GM19023 (cell line): ENCODE results near the gene BSG.
"Not testable (repeated sequence)": the region's sequence is repeated elsewhere in the genome, so short reads cannot be mapped to it uniquely, and the experiment has no call there.

Experiments used
- ATAC-seq: cut with Tn5 transposase; IDR thresholded peaks from one replicate; pipeline ENCODE4 v1.9.1; 2021; ENCODE audit warnings: mild to moderate bottlenecking, moderate library complexity; ENCODE audit not compliant: unreplicated experiment

BSG gene

DNA sequence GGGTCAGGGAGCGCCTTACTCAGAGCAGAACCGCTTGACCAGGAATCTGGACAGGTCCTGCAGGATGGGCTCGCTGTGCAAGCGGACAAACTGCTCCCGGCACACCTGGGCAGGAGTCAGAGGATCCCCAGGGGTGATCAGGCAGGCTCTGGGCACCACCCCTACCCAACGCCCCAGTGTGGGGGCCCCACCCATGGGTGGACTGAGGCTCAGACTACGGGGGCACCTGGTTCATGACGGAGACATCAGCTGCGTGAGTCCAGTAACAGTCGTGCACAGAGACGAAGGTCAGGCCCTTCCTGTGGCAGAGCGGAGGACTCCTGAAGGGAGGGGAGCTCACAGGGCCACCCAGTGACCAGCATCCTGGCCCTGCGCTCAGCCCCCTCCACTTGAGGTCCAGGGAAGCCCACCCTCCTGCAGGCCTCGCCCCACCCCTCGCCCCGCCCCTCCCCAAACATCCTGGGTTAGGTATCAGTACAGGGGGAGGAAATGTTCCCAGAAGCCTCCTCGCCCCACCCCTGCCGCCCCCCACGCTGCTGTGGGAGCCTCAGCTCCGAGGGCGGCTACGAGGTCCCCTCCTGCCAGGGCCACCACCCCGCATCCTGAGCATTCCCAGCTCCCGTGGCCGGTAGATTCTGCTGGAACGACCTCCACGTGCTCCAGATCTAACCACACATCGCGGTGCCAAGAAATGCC is 45.3 kb downstream of the BSG start:
- ATAC-seq: no peak

DNA sequence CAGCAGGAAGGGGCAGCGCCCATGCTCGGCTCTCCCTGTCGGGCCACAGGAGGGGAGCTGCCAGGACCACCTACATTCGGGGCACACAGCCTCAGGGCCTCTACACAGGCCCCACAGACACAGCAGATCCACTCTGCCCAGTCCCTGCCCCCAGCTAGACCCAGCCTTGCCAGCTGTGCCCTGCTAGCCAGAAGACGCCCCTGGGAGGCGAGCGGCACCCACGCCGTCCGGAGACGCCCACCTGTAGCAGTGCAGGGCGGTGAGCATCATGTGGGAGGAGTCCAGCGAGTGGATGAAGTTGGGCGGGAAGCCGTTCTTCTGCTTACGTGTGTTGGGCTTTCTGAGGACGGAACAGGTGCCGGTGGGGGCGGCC is 45.8 kb downstream of the BSG start:
- ATAC-seq: no peak

DNA sequence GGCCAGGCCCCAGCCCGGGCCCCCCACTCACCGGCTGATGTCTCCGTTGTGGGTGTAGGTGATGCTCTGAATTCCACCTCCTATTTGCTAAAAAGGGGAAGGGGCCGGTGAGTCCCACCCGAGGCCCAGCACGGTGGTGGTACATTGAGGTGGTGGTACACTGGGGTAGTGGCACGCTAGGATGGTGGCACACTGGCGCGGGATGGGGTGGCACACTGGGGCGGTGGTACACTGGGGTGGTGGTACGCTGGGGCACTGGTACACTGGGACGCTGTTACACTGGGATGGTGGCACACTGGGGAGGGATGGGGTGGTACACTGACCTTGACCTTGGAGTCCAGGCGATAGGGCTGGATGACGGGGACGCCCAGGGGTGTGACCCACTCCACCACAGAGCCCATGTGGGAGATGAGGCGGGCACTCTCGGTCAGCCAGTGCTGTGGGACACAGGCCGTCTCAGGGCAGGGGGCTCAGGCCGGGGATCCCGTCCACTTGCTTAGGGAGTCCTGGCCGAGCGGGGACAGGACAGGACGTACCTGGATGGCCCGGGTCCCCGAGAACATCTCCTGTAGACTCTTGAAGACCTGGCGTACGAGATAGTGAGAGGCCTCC is 46.4 kb downstream of the BSG start:
- no peak for ATAC-seq

DNA sequence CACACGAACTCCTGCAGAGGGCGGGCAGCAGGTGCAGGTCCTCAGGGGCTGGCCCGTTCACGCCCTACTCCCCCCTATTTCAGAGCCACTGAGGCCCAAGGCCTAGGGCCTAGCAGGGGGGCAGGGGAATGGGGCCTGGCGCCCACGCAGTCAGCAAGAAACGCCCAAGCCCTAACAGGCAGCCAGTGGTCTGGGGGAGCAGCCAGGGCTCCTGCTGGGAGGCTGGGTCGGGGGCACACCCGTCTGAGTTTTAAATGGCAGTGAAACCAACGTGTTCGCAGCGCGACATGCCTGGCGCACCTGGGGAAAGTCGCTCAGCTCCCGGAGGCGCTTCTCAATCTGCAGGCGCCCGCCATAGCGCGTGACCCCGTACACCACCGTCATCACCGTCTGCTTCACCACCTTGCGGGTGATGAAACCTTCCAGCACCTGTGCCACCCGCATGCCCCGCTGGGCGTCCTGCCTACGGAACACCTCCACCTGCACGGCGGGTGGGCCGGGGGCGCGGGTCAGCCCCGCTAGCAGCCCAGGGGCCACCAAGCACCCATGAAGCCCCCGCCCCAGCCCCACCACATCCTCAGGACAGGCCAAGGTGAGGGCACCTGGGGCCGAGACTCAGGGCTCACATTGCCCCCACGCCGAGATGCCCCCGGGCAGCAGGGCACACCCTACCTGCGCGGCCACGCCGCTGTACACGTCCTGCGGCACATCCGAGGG is 47.0 kb downstream of the BSG start:
- ATAC-seq: no peak

DNA sequence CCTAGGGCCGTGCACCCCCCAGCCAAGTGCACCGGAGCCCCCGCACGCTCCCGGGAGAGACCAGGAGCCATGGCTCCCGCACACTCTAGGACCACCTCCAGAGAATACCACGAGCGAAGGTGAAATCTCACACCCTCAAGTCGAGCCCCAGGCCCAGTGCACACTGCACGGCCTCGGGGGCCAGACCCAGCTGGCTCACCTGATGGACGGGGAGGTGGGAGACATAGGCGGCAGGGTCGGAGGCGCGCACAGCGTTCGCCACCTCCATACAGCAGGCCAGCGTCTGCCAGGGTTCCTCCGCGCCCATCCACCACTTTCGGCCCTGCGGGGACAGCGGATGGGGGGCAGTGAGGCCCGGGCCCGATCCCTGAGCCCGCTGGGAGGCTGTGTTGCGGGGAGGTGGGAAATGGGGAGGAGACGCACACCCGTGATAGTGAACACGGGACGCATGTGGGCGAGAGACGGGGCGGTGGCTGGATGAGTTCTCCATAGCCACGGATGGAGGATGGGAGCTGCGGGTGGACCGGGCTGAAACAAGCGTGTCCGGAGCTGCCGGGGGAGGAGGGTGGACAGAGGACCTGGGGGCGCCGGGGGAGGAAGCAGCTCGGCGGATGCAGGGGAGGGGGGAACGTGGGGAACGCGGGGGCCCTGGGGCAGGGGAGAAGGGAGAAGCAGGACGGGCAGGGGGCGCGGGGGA is 47.9 kb downstream of the BSG start:
- no peak for ATAC-seq

DNA sequence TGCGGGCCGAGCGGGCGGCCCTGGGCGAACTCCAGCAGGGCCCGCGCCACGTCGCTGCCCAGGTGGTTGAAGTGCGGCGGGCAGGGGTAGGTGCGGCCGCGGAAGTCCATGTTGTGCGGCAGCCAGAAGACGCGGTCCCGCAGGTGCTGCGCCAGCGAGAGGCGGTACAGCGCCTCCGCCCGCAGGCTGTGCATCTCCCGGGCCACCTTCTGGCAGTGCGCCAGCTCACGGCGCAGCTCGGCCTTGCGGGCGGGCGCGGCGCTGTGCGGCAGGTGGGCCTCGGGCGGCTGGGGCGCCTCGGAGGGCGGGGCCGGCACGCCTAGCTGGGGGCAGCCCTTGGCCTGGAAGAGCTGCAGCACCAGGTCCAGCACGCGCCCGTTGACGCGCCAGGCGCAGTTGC is 48.8 kb downstream of the BSG start:
- ATAC-seq: not testable (repeated sequence)

DNA sequence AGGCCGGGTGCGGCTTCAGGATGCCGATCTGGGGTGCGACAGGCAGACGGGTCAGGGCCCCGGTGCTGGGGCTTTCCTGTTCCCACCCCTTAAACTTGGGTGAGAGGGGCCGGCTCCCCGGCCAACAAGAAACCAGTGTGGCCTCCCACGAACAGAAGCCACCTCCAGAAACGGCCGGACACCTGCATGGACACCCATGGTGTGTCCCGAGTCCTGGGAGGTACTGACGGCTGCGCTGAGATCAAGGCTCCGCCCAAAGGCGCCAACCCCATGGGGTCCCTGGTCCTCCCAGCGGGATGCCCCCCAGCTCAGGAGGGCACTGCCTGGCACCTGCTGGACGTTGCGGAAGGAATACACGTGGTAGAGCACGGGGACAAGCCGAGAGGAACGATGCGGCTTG is 49.4 kb downstream of the BSG start:
- no peak for ATAC-seq

DNA sequence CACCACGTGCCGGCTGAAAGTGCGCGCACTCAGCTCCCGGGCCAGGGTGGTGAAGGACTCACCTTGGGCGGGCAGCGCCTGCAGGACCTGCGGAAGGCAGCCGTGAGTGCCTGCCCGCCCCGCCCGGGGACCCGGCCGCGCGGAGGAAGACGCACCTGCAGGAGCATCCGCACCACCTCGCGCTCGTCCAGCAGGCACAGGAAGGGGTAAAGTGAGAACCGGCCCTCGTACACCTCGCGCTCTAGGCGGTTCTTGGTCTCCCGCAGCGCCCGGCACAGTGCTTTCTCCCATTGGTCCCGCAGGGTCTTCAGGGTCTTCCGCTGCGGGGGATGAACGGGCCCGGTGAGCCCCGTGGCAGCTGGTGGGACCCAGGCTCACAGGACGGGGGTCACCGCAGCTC is 50.3 kb downstream of the BSG start:
- no peak for ATAC-seq

DNA sequence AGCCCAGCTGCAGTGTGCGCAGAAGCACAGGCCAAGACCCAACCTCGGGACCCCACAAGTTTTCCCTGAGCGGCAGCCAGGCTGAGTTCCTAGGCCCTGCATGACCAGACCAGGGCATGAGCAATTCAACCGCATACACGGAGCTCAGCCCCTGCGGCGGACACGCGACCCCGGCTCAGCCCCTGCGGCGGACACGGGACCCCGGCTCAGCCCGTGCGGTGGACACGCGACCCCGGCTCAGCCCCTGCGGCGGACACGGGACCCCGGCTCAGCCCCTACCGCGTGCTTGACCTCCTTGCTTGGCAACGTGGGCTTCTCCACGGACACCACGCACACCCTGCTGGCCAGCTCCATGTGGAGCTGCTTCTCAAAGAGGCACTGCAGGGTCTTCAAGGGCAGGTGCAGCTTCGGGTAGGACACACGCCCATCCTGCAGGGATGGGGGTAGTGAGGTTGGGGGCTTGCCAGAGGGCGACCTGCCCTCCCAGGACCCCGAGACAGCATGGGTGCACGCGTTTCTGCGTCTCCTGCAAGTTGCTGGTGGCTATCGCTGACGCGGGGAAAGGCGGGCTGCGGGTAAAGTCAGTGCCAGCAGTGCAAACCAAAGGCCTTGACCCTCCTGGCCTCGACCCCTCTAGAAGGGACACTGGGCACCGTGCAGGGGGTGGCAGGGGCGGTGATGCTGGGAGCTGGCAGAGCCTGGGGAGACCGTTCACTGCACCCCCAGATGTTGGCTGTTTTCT is 51.0 kb downstream of the BSG start:
- no peak for ATAC-seq

DNA sequence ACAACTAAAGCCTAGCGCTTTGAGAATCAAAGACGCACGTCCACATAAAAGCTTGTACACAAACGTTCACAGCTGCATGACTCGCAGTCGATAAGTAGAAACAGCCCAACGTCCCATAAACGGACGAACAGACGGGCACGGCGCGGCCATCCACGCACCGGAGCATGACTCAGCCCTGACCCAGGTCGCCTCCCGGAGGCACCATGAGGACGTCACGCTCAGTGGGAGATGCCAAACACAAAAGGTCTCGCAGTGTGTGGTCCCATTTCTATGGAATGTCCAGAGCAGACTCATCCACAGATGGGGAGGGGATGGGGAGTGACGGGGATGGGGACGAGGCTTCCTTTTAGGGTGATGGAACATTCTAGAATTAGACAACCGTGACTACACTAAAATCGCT is 51.6 kb downstream of the BSG start:
- no peak for ATAC-seq

DNA sequence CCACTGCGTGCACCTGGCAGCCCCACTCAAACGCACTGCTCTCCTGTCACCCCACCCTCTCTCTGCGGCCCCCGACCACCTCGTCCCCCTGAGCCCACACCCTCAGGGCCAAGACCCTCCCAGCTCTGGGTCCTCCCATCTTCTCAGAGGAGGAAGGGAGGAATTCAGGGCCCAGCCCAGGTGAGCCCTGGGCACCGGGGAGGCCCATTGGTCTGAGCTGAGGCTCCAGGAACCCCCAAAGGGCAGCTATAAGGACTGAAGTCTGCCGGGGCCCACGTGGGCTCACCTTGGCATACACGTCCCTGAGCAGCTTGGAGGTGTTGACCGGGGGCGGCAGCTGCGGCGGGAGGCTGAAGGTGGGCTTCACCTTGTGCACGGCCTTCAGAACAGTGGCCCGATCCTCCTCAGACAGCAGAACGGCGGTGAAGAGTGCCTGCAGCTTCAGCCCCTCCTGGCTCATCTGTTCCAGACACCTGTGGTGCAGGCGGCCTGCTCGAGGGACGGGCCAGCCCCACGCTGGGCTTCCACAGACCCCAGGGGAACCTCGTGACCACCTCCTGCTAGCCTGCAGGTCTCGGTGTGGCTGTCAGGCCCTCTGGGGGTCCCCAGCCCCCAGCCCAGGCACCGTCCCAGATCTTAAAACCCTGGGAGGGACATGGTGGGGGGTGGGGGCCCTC is 52.2 kb downstream of the BSG start:
- ATAC-seq: no peak

DNA sequence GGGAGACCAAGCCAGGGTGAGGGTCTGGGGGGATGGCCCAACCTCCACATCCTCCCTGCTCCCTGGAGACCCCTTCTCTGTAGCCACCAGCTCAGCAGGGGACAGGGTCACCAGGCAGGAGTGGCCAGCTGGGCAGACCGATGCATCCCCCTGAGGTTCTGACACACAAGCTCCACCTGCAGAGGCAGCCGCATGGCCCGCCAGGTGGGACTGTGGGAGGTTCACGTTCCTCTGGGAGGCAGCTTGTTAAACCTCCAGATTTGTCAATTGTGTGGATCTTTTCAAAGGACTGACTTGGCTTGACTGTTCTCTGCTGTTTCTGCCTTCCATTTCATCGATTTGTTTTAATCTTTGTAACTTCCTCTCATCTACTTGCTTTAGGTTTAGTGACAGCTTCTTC is 52.9 kb downstream of the BSG start:
- ATAC-seq: no peak

DNA sequence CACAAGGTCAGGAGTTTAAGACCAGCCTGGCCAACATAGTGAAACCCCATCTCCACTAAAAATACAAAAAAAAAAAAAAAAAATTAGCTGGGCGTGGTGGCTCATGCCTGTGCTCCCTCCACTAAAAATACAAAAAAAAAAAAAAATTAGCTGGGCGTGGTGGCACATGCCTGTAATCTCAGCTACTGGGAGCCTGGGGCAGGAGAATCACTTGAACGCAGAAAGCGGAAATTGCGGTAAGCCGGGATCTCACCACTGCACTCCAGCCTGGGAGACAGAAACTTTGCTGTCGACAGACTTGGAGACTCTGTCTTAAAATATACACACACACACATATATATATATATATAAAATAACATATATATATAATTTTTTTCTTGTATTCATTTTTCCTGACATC is 54.2 kb downstream of the BSG start:
- not testable (repeated sequence) for ATAC-seq

DNA sequence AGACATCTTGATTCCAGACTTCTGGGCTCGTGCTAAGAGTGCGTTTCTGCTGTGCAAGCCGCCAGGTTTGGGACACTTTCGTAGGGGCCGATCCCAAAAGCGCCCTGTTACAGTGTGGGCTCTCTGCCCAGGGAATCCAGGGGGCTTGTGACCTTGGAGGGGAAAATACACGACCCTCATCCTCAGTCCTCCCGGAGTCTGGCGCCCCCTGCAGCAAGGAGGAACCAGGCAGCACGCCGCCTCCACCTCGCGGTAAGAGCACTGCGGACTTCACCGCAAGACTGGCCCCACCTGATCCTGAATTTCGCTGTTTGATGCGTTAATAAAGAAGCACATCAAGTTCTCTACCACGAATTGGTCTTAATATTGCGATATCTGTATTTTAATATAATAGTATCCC is 55.8 kb downstream of the BSG start:
- ATAC-seq: no peak

DNA sequence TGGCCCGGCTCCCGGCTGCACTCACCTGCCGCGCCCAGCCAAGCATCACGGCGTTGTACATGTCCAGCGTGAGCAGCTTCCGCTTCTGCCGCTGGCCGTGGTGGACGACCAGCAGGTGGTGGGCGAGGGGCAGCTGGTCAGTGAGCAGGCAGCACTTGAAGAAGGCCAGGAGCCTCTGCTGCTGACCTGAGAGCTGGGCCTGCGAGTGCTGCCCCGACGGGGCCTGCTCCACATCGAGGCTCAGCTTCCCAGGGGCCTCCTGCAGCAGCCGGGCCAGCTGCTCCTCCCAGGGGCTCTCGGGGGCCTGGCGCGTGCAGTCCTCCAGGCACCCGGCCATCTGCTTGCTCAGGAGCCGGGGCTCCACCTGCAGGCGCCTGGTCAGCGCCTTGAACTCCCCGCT is 57.1 kb downstream of the BSG start:
- not testable (repeated sequence) for ATAC-seq

DNA sequence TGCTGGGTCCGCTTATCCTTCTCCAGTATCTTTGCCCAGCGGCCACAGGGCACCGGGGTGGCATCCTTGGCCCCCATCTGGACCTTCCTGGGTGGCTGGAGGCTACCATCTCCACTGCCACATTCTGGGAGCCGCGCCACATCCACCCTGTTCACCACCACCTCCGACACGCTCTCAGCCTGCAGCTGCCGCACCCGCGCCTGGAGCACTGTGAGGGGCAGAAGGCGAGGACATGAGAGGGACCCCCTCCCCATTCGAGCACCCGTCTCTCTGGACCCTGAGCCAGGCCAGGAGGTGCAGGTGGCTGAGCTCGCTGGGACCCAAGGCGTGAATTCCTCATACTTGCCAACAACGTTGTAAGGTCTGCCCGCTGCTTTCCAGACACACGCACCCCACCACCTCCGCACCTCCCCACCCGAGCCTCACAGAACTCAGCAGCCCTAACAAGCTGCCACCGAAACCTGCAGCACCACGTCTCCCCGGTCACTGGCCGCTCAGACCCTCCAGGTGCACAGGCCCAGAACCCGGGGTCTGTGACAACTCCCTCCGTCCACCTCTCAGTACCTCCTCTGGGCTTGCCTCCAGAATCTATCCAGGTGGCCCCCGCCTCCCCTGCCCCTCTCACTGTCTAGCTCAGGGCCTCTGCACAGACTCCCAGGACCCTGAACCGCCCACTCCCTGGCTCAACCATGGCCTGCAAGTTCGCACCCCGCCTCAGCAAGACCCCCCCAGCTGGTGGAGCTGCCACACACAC is 57.7 kb downstream of the BSG start:
- ATAC-seq: no peak

DNA sequence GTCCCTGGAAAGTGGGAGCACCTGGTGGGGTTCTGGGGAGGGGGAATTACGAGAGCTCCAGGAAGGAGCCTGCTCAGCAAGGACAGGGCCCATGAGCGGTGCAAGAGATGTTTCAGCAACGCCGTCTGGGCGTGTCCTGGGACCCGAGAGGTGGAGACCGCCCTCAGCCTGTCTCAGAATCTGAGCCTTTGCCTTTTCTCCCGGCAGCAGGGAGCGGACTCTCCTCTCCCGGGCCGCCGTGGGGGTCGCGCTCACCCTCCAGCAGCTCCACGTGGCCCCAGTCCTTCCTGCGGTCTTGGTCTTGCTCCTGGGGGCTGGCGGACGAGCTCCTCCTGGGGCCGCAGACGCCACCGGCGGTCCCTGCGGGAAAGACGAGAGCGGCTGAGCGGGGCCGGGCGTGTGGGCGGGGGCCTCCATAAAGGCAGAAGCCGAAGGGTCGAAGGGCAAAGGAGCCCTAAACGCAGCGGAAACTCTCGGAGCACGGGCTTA is 60.2 kb downstream of the BSG start:
- peak; percentile 15 for ATAC-seq
